Forelimb muscle (tissue), 1 donor: ENCODE data around the gene PRIM2. TPM values are rescaled to one million over a fixed set of nuclear protein-coding genes. Genes with fewer than 3 reads are reported as not detected.
"Not testable (repeated sequence)": the region's sequence is repeated elsewhere in the genome, so short reads cannot be mapped to it uniquely, and the experiment has no call there.

Experiments
- DNase-seq: peaks from one replicate; pipeline ENCODE4 v3.0.0-alpha.2; 2013; ENCODE audit warnings: low read depth
- polyA plus RNA-seq: library from polyadenylated mRNA; unstranded; fragments of 120-200 nt; gene quantifications from one replicate; pipeline ENCODE4 v1.2.1, GENCODE V29; 2013; ENCODE audit not compliant: insufficient read length

PRIM2 gene
- 6.3 TPM for polyA plus RNA-seq

DNA sequence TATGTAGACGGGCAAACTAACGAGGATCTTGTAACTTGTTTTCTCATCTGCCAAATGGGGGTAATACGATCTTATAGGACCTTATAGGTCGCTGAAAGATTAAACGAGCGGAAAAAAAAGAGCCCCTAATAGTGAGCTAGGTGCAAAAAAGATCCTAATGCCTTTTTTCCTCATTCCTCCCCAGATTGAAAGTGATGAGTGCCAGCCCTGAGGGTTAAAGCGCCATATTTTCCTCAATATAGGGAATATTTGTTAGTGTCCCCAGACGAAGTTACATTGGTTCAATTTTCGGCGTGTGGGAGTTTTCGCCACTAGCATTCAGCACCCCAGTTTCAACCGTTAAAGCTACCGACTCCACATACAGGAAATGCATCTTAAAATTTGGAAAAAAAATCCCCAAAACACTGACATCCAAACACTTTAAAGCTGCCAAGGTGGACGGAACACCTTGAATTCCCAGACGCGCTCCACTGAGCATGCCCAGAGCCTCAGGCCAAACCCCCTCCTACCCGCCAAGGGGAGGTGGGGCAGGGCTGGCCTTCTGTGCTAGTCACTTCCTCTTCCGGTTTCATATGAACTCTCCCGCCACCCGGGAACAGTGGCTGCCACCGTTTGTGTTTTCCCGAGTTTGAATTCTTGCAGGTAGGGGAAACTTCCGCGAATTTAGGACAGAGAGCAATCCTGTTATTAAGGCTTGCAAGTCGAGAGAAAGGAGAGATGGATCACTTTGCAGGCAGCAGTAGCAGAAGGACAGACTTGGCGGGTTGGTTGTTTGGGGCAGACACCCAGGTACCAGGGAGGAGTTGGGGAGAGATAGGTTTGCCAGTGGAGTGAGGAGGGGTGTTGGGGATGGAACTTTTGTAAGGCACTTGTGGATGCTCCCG is at the start of gene PRIM2:
Gene PRIM2 (plus strand): TSS at position 571 of the 884 bp plus-strand sequence. CDS start 816 bp downstream, outside the sequence.
- DNase-seq: peak; percentile 58

GRCh38 chr6:57268294-57268640 is 49.2 kb upstream of the PRIM2 start:
- DNase-seq: no peak

DNA sequence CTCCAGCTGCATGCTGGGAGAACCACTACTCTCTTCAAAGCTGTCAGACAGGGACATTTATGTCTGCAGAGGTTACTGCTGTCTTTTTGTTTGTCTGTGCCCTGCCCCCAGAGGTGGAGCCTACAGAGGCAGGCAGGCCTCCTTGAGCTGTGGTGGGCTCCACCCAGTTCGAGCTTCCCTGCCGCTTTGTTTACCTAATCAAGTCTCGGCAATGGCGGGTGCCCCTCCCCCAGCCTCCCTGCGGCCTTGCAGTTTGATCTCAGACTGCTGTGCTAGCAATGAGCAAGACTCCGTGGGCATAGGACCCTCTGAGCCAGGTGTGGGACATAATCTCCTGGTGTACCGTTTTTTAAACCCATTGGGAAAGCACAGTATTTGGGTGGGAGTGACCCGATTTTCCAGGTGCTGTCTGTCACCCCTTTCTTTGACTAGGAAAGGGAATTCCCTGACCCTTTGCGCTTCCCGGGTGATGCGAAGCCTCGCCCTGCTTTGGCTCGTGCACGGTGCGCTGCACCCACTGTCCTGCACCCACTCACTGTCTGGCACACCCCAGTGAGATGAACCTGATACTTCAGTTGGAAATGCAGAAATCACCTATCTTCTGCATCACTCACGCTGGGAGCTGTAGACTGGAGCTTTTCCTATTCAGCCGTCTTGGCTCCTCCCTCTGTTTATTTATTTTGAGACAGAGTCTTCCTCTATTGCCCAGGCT is 43.2 kb upstream of the PRIM2 start:
- DNase-seq: not testable (repeated sequence)

GRCh38 chr6:57275384-57275783 is 42.0 kb upstream of the PRIM2 start:
- no peak for DNase-seq

- DNase-seq: no peak
Observed at GRCh38 chr6:57276946-57277345, 40.5 kb upstream of the PRIM2 start.

DNA sequence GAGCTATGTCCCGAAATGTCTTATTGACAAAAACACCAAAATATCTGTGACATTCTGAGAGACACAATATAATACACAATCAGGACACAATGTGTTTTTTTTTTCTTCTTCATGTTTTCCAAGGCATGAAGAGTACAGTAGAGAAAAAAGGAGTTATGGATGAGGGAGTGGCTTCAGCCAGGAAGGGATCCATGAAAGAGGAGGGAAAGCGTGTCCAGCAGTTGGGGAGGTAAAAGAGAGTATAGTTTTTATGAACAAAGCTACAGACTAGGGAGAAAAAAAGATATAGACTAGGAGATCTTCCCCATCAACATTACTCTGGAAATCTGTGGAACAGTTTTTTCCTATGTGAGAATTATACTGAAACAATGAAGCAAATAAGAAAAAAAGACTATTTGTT is 38.9 kb upstream of the PRIM2 start:
- no peak for DNase-seq

GRCh38 chr6:57279013-57279412 is 38.4 kb upstream of the PRIM2 start:
- DNase-seq: no peak

DNA sequence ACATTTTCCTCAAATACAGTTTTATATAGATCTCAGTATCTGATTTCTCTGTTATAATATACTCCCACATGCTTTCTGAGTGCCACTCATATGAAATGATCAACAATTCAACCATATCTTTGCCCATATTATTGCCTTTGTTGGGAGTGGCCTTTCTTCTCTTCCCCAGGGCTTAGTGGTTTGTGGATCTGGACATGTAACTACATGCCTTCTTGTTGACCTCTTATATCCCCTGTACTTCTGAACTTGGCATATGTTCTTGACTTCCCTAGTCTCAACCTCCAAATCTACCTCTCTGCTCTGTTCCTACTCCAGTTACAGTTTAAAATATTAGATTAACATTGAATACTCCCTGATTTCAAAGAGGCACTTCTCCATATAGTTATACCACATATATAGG is 34.3 kb upstream of the PRIM2 start:
- no peak for DNase-seq

GRCh38 chr6:57283911-57284455 is 33.4 kb upstream of the PRIM2 start:
- DNase-seq: no peak

- DNase-seq: not testable (repeated sequence)
Observed at GRCh38 chr6:57288136-57288535, 29.3 kb upstream of the PRIM2 start.

- DNase-seq: not testable (repeated sequence)
Observed at GRCh38 chr6:57293472-57293871, 24.0 kb upstream of the PRIM2 start.

GRCh38 chr6:57294862-57295445 is 22.5 kb upstream of the PRIM2 start:
- no peak for DNase-seq

DNA sequence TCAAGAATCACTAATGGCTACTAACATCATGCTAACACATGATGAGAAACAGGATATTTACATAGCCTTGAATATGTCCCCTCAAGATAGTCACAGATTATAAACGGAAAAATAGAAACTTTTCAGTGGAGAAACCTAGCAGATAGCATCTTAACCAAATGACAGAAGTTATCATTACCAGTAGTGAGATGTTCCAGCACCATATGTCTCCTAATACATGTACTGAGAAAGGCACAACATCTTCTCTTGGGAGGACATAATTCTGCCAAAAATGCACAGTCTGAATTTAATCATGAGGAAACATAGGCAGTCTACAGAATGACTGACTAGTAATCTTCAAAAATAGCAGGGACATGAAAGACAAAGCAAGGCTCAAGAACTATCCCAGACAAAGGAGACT is 19.9 kb upstream of the PRIM2 start:
- no peak for DNase-seq

GRCh38 chr6:57298741-57299140 is 18.7 kb upstream of the PRIM2 start:
- DNase-seq: no peak

DNA sequence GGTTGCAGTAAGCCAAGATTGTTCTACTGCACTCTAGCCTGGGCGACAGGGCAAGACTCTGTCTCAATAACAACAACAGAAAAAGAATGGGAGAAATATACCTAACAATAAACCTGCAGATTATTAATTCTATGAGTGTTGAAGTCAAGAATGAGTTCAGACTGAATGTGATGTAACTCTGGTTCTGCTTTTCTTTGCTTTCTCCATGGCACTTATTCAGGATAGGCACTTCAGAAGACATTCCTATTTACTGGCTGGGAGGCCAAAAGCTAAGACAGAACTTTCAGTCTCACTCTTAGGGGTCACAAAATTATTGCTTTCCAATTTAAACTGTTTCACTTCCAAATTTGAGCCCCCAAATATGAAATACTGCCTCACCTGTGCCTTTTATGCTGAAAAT is 15.7 kb upstream of the PRIM2 start:
- no peak for DNase-seq

DNA sequence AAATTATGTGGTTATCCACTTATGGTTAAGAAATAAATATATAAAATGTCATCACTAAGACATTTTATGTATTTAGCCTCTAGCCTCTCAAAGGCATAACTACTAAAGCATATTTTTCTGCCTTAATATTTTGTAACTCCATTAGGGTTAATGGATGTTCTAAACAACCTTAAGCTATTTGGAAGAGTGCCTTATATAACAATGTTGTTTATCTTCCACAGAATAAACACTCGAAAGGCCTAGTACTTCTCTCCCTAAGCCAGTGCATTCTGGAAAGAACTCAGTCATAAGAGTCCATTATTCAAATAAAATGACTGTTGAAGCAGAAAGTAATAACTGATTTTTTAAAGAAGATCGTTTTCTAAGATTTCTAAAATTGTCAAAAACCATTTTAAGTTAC is 15.0 kb upstream of the PRIM2 start:
- DNase-seq: no peak

DNA sequence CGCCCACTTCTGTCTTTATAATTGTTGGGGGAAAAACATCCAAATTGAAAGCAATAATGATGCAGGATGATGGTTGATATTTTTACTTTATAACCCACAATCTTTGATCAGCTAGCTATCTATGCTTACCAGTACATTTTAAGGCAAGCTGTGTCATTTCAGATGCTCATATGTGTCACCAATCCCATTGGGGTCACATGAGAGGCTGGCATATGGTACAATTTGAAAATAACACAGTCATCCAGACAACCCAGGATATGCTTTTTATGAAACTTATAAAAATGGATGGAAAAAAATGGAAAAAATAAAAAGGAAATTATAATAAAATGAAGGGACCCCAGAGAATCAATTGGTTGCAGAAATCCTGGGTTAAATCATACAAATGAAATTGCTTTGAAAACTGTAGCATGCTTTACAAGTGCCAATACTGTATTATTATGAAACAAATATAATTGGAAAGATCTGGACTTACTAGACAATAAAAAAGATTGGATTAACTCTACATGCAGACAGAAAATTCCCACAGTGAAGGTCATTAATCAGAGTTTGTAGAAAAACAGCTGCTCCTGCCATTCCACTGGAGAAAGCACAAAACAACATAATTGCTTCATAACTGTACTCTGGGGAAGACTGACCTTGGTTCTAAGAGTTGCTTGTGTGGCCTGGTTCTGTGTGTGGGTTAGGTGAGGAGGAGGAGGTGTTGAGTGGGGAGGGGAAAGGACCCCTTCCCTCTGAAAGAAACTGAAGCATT is 13.3 kb upstream of the PRIM2 start:
- peak; percentile 86 for DNase-seq

GRCh38 chr6:57305107-57305506 is 12.3 kb upstream of the PRIM2 start:
- peak; percentile 65 for DNase-seq

GRCh38 chr6:57305761-57306160 is 11.7 kb upstream of the PRIM2 start:
- DNase-seq: peak; percentile 24

DNA sequence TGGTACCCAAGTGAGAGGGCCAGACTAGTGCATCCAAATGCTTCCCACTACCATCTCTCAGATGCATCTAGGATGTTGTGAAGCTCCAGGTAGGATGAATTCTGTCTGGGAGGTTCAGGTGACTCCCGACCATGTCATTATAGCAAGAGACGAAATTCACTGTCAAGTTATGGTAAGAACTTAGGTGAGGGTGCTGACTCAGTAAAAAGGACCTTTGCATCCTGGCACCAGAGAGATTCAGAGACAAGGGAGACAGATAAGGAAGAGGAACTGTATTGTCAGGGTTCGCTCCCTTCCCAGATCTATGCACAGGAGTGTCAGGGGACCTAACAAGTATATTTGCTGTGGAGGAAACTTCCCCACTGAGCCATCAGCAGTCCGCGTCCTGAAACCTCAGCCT is 11.2 kb upstream of the PRIM2 start:
- DNase-seq: no peak

DNA sequence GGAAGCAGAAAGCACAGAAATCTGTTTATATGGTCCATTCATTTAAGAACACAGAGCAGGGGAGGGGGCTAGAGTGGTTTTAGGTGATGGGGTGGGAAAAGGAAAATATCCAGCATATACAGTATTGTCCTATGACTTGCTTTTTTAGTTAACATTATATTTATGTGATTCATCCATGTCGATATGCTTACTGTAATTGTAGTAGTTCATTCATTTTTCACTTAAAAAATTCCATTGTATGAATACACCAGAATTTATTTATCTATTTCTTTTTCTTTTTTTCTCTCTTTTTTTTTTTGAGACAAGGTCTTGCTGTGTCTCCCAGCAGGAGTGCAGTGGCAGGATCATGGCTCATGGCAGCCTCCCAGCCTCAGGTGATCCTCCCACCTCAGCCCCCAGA is 9.6 kb upstream of the PRIM2 start:
- no peak for DNase-seq

GRCh38 chr6:57308755-57309154 is 8.7 kb upstream of the PRIM2 start:
- DNase-seq: not testable (repeated sequence)
